HG03520 (cell line): ENCODE results near the gene HERC2.
"Not testable (repeated sequence)": the region's sequence is repeated elsewhere in the genome, so short reads cannot be mapped to it uniquely, and the experiment has no call there.

Experiments used
- ATAC-seq: cut with Tn5 transposase; IDR thresholded peaks from one replicate; pipeline ENCODE4 v1.9.1; 2021; ENCODE audit warnings: mild to moderate bottlenecking, moderate library complexity; ENCODE audit not compliant: unreplicated experiment

HERC2 gene

DNA sequence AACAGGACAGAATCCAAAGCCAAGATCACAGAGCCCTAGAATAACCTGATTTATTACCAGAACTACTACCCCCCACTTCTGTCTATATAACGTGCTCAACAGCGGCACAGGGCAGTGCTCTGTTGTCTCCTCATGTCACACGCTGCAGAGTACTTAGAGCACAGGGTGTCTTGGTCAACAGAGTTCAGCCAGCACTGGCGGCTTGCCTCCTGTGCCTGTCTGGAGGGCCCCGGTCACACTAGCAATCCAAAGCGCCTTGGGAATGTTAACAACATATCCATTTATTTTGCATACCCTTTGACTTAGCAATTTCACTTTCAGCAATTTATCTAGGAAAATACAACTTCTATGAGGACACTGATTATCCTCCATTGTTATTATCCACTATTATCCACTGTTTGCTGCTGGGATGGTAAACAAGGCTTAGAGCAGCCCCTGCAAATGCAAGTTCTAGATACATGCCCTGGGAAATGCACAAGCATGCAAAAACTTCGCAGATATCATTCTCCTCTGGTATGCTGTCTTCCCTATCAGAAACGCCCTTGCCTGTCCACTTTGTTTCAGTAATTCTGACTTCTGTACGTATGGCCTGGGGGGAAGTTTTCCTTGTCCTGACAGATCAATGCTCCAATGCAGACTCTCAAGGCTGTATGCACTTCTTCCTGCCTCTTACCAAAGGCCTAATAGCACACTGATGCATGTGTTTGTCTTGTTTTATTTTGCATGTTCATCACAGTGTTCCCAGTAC is 136.7 kb downstream of the HERC2 start:
- no peak for ATAC-seq

- ATAC-seq: no peak
Observed at GRCh38 chr15:28184166-28184565, 137.8 kb downstream of the HERC2 start.

DNA sequence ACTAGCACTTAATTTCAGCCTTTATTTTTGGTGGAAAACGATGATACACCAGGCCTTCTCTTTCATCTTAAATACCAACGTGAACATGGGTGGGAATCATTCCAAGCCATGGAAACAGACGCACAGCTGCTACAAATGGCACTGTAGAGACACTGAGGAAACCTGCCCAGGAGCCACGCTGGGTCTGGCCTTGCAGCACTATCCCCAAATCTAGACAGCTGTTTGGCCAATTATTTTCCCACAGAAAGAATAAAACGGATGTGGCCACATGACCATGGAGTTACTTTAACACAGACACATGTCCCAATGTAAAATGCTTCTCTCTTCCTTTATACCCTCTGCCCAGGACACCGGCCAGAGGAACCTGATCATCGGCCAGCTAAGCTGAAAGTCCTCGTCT is 139.2 kb downstream of the HERC2 start:
- no peak for ATAC-seq

GRCh38 chr15:28182216-28182615 is 139.8 kb downstream of the HERC2 start:
- no peak for ATAC-seq

DNA sequence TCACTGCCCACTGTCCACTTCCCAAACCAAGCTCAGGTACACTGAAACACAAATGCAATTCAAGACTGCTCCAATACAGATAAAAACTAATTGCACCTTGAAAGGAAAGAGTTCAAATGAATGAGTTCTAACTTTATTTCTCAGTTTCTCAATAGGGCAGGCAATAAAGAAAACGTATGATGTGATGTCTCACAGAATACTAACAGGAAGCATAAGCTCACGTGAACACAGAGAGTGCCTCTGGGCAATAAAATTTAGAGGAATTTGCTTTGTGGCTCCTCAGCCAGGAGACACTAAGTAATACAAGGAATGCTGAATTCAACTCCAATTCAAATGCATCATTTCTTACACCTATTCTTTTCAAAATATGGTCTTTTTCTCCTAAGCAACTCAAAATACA is 140.6 kb downstream of the HERC2 start:
- no peak for ATAC-seq

DNA sequence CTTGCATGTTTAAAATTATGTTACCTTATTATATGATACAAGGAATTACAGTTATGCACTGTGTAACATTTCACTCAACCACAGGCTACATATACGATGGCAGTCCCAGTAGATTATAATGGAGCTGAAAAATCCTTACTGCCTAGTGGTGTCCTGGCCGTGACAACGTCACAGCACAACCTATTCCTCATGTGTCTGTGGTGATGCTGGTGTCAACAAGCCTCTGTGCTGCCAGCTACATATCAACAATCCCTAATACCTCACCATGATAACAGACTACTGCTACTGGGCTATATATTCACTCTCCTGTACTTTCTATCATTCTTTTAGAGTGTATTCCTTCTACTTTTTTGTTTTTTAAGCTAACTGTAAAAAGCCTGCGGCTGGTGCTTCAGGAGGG is 142.7 kb downstream of the HERC2 start:
- ATAC-seq: no peak

DNA sequence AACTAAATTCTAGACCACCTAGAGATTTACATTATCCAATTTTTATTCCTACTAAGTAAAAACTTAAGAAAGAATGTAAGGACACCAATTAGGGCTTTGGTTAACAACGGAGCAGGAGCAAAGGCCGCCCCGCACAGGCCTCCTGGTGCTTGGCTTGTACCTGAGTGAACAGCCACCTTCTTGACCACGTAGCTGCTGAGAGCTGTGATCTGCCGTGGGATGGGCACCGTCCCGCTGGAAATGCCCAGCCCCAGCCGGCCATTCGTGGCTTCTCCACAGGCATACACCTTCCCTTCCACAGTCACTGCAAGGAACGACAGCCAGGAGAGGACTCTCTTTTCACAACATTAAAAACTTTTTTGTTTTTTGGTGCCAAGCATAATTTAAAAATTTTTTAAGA is 143.3 kb downstream of the HERC2 start:
- no peak for ATAC-seq

DNA sequence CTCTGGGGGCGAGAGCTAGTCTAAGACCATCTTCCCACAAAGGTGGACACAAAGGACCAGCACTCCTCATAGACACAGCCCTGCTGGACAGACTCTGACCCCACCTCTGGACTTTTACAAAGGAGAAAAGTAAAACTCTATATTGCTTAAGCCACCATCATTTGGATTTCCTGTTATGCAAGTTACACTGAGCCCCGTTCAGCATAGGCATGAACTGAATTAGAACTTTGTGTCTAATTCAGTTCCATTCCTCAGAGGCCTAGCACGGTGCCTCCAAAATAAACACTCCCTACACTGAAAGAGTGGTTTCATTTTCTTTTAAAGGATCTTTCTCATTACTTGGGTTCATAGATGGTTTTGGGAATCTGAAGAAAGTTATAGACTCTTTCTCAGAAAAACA is 143.7 kb downstream of the HERC2 start:
- no peak for ATAC-seq

- ATAC-seq: no peak
Observed at GRCh38 chr15:28169366-28169765, 152.6 kb downstream of the HERC2 start.

DNA sequence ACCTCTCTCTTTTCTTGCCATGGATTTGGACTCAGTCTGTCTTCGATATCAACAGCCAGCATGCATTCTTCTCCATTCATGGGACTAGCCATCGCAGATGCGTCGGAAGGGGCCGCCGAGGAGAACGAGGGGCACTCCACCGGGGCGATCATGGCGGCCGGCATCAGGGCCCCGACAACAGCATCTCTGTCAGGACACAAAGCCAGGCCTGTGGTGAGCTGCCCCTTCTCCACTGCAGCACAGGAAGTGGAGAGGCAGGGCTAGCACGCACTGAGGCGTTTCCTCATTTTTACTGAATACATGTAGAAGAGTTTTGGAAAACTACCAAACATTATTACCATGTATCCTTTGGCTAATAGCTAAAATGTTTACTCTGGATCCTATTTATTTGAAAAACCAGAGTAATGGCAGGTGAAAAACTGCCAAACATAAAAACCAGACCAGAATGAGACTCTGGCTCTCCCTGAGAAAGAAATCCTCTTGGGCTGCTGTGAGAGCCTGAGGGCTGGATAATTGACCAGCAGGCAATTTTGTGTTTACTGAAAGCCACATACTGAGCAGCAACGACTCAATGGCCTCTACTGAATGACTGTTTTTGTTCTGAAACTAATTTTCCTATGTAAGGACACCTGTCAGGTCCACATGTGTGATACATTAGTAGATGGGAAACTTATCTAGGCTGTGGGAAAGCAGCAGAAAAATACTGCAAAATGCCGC is 153.4 kb downstream of the HERC2 start:
- ATAC-seq: not testable (repeated sequence)

- no peak for ATAC-seq
Observed at GRCh38 chr15:28167042-28167441, 154.9 kb downstream of the HERC2 start.

DNA sequence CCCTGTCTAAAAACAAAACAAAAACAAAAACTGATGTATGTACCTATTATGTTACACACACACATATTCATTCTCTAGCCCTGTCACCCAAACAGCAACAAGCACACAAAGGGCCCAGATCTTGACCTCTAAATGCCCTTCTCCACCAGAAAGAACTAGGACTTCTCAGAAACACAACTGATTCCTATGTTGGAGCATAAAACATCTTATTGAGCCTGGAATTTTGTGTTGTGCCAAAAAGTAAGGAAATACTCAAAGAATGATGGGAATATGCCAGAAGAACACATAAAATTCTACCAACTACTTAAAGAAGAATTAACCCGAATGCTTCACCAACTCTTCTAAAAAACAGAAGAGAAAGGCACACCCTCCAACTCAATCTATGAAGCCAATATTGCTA is 156.2 kb downstream of the HERC2 start:
- ATAC-seq: no peak

DNA sequence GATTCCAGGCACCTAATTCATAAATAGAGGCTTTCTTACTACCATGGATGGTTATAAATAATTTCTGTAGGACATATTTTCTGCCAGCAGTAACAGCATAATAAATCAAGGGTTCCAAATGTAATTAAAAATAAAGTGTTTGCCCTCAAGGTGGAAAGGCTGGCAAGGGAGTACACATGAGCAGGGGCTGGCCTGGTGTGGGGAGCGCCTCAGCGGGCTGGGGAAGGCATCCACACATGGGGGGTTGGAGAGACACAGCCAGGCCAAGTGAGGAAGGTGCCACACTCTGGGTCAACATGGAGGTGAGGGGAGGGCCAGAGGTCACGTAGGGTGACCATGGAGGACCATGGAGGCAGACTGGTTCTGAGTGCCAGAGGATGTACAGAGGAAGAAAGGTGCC is 157.1 kb downstream of the HERC2 start:
- ATAC-seq: no peak

DNA sequence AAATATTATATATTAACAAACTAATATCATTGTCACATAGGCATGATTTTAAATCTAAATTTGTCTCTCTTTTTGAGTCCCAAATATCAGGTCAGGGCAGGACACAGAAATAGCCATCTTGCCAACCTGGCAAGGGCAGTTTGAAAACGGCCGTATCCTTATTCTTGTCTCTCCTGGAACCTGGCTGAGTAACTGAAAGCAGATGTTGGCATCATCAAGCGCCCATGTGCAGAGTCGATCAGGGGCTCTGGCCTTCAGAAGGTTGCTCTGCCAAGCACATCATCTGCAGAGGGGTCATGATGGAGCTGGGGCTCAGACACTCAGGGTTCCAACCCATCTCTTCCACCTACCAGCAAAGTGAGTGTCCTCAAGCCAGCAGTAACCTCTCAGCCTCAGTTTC is 167.7 kb downstream of the HERC2 start:
- ATAC-seq: no peak

GRCh38 chr15:28153492-28154119 is 168.4 kb downstream of the HERC2 start:
- ATAC-seq: no peak

- ATAC-seq: not testable (repeated sequence)
Observed at GRCh38 chr15:28152538-28152923, 169.4 kb downstream of the HERC2 start.

DNA sequence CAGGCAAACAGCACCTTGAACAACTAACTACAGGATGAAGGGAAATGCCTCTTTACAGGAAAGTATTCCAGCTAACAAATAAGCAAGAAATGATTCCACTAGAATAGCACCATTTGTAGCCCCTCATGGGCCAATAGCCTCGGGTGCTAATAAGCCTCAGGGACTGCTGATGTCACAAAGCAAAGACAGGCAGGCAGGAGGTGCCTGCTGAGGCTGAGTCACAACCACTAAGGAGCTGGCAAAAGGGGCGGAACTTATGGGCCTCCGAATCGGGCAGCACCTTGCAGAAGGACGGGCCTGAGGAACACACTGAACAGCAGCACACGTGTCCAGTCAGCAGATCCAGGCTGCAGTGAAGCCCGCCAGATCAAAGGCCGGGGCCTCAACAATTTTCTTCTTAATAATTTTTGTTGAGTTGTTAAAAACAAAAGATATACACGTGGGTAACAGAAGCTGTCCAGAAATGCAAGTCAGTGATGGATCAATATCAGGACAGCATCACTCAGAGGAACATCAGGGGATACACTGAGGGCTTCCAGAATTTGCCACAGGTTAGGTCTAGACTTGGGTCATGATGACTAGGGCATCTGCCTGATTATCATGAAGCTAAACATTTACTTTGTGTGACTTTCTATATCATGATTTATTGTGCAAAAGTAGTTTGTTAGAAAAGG is 170.0 kb downstream of the HERC2 start:
- ATAC-seq: not testable (repeated sequence)

- ATAC-seq: no peak
Observed at GRCh38 chr15:28147801-28148200, 174.2 kb downstream of the HERC2 start.

DNA sequence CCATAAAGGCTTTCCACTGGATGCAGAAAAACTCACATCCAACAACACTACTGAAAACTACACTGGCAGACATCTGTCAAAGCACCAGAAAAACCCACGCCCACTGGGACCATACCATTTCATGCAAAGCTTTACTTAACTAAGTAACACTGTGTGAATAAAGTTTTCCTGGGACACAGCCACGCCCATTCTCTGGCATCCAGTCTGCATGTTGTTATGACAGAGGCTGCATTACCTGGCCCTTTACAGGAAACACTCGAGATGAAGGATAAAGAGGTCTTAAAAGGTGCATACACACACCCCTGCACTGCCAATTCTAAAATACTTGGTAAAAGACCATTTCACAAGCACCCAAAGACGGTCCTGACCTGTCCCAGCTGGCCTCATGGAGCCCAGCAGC is 176.6 kb downstream of the HERC2 start:
- ATAC-seq: not testable (repeated sequence)

DNA sequence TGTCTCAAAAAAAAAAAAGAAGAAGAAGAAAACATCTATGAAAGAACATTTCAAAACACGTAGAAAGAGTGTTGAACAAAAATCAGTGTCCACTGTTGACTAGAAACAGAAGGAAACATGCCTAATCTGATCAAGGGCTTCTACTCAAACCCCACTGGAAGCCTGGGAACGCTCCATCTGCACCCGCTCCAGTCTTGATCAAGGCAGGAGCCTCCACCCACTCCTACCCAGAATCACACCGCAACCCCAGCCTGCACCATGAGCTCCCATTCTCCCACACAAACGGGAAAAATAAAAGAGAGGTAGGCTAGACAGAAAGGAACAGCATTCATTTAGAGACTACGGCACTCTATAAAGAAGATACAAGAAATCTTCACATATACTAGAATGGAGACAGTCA is 181.9 kb downstream of the HERC2 start:
- no peak for ATAC-seq

- ATAC-seq: not testable (repeated sequence)
Observed at GRCh38 chr15:28137408-28138039, 184.5 kb downstream of the HERC2 start.
